Frontal cortex (tissue), 4 donors: ENCODE data around the gene FILIP1. TPM values are rescaled to one million over a fixed set of nuclear protein-coding genes. Genes with fewer than 3 reads are reported as not detected.
A peak's percentile ranks its signal among the peaks of the same experiment; 100 is the strongest.

Source experiments
- DNase-seq, 2 donors: peaks; one replicate each; pipeline ENCODE4 v3.0.0; 2012; ENCODE audit warnings: low spot score in 2 of 2
- FAIRE-seq: peaks from 2 replicates; lab custom pipeline; 2012; peaks lifted over from hg19 to GRCh38; lab: Jason Lieb, UNC
- total RNA-seq: library from RNA; depleted of rRNA; stranded (reverse); fragments of >200 nt; gene quantifications from one replicate; pipeline ENCODE4 v1.2.3, GENCODE V29; 2014
- donor health status: control.
- donor health status: control.
- donor health status: control.

FILIP1 gene
- total RNA-seq, 1 donor from 2014 or later, result 2.9 TPM

- FAIRE-seq, result no peak
- no peak for DNase-seq
Measured at GRCh38 chr6:75494290-75494689, 690 bp upstream of the FILIP1 start.

GRCh38 chr6:75492386-75493153, 1.0 kb downstream of the FILIP1 start:
- FAIRE-seq, result no peak
- DNase-seq, result no peak

GRCh38 chr6:75491291-75491690, 2.3 kb downstream of the FILIP1 start:
- DNase-seq, result no peak
- no peak for FAIRE-seq

GRCh38 chr6:75490706-75491105, 2.9 kb downstream of the FILIP1 start:
- FAIRE-seq, result no peak
- no peak for DNase-seq

- no peak for FAIRE-seq
- no peak for DNase-seq
Measured at GRCh38 chr6:75489025-75489424, 4.6 kb downstream of the FILIP1 start.

GRCh38 chr6:75488033-75488432, 5.6 kb downstream of the FILIP1 start:
- FAIRE-seq, result no peak
- no peak for DNase-seq

- DNase-seq (no peak), FAIRE-seq (no peak)
Measured at GRCh38 chr6:75486850-75487518, 6.6 kb downstream of the FILIP1 start.

- DNase-seq (no peak), FAIRE-seq (no peak)
Measured at GRCh38 chr6:75484535-75484934, 9.1 kb downstream of the FILIP1 start.

GRCh38 chr6:75483136-75483952, 10.3 kb downstream of the FILIP1 start:
- FAIRE-seq (no peak), DNase-seq (no peak)

- DNase-seq (no peak), FAIRE-seq (no peak)
Measured at GRCh38 chr6:75481936-75482593, 11.5 kb downstream of the FILIP1 start.

- no peak for FAIRE-seq
- DNase-seq, result no peak
Measured at GRCh38 chr6:75481394-75481793, 12.2 kb downstream of the FILIP1 start.

- DNase-seq (no peak), FAIRE-seq (no peak)
Measured at GRCh38 chr6:75480425-75480824, 13.2 kb downstream of the FILIP1 start.

GRCh38 chr6:75479712-75480111, 13.9 kb downstream of the FILIP1 start:
- DNase-seq (no peak), FAIRE-seq (peak; percentile 64)

- DNase-seq (no peak), FAIRE-seq (no peak)
Measured at GRCh38 chr6:75478929-75479328, 14.7 kb downstream of the FILIP1 start.

- FAIRE-seq, result no peak
Measured at GRCh38 chr6:75472885-75473284, 20.7 kb downstream of the FILIP1 start.

GRCh38 chr6:75467966-75468365, 25.6 kb downstream of the FILIP1 start:
- FAIRE-seq (no peak), DNase-seq (no peak)

More at GRCh38 chr6:75472885-75473284, 20.7 kb downstream of the FILIP1 start:
- no peak for DNase-seq

- FAIRE-seq (no peak), DNase-seq (no peak)
Measured at GRCh38 chr6:75467284-75467683, 26.3 kb downstream of the FILIP1 start.

- DNase-seq, result no peak
Measured at GRCh38 chr6:75466636-75467035, 27.0 kb downstream of the FILIP1 start.

GRCh38 chr6:75463908-75464307, 29.7 kb downstream of the FILIP1 start:
- FAIRE-seq, result no peak

More at GRCh38 chr6:75466636-75467035, 27.0 kb downstream of the FILIP1 start:
- FAIRE-seq, result no peak

GRCh38 chr6:75463061-75463460, 30.5 kb downstream of the FILIP1 start:
- DNase-seq (no peak), FAIRE-seq (no peak)

More at GRCh38 chr6:75463908-75464307, 29.7 kb downstream of the FILIP1 start:
- DNase-seq, result no peak
